K562 (cell line): Measurements from ENCODE around the gene TRIM27. TPM values are rescaled to one million over a fixed set of nuclear protein-coding genes. Genes with fewer than 3 reads are reported as not detected.

Experiments used
- BACH1 ChIP-seq: fragments of 200-800 bp; sonication (Bioruptor generic); IDR thresholded peaks from 2 replicates; pipeline ENCODE4 v1.6.1; 2016; ENCODE audit warnings: missing genetic modification characterization, missing compliant biosample characterization
- CBFA2T3 ChIP-seq: fragments of 450-650 bp; IDR thresholded peaks from 2 replicates; pipeline ENCODE4 v1.6.1; 2017
- CHCHD3 ChIP-seq: fragments of 250-450 bp; sonication (Bioruptor Pico); IDR thresholded peaks from 2 replicates; pipeline ENCODE4 v2.1.2; 2022; ENCODE audit warnings: mild to moderate bottlenecking
- CTBP1 ChIP-seq: fragments of 450-650 bp; IDR thresholded peaks from 2 replicates; pipeline ENCODE4 v1.6.1; 2016; ENCODE audit warnings: borderline replicate concordance
- FUS ChIP-seq: fragments of 200-400 bp; formaldehyde crosslinking; optimal IDR thresholded peaks from 2 replicates; pipeline ENCODE3; 2017; ENCODE audit warnings: low read depth, low read length
- NR1H2 ChIP-seq: sonication (generic); formaldehyde crosslinking; IDR thresholded peaks from 2 replicates; pipeline ENCODE4 v1.4.0; 2020; ENCODE audit warnings: mild to moderate bottlenecking, missing genetic modification reagents
- NR2F6 ChIP-seq: fragments of 450-650 bp; formaldehyde crosslinking; IDR thresholded peaks from 2 replicates; pipeline ENCODE4 v1.4.0; 2020; ENCODE audit warnings: mild to moderate bottlenecking
- NRF1 ChIP-seq, 2 experiments: fragments of 450-650 bp; IDR thresholded peaks in 1 of 2; conservative IDR thresholded peaks in 1 of 2; 2 replicates each; pipeline ENCODE4 v1.6.1; 2014; ENCODE audit warnings: mild to moderate bottlenecking in 2 of 2
- PHB2 ChIP-seq: fragments of 450-650 bp; IDR thresholded peaks from 2 replicates; pipeline ENCODE4 v1.6.1; 2017; ENCODE audit warnings: low read depth
- POLR2G ChIP-seq: fragments of 200-400 bp; formaldehyde crosslinking; IDR thresholded peaks from 2 replicates; pipeline ENCODE4 v1.6.1; 2017; ENCODE audit warnings: low read depth, mild to moderate bottlenecking, antibody characterized with exemption, low read length, moderate library complexity
- RAD51 ChIP-seq: fragments of 450-650 bp; IDR thresholded peaks from 2 replicates; pipeline ENCODE4 v1.7.1; 2016; ENCODE audit warnings: low read depth, mild to moderate bottlenecking, borderline replicate concordance
- SNRNP70 ChIP-seq: fragments of 200-400 bp; formaldehyde crosslinking; optimal IDR thresholded peaks from 2 replicates; pipeline ENCODE3; 2017; ENCODE audit warnings: low read depth, low read length
- TAF15 ChIP-seq: fragments of 200-400 bp; formaldehyde crosslinking; IDR thresholded peaks from 2 replicates; pipeline ENCODE4 v1.6.1; 2017; ENCODE audit warnings: mild to moderate bottlenecking, low read depth, low read length, moderate library complexity
- U2AF2 ChIP-seq: fragments of 200-400 bp; formaldehyde crosslinking; optimal IDR thresholded peaks from 2 replicates; pipeline ENCODE3; 2017; ENCODE audit warnings: low read depth, mild to moderate bottlenecking, low read length
- ZFPM2 ChIP-seq: fragments of 250-450 bp; sonication (Bioruptor Pico); IDR thresholded peaks from 2 replicates; pipeline ENCODE4 v1.5.1; 2022; ENCODE audit warnings: mild to moderate bottlenecking
- ZNF197 ChIP-seq: fragments of 200-800 bp; sonication (Bioruptor generic); IDR thresholded peaks from 2 replicates; pipeline ENCODE4 v1.6.1; 2016; ENCODE audit warnings: low read depth, missing genetic modification characterization, missing compliant biosample characterization
- ZNF224 ChIP-seq: sonication (generic); formaldehyde crosslinking; IDR thresholded peaks from 2 replicates; pipeline ENCODE4 v1.8.0; 2022; ENCODE audit warnings: mild to moderate bottlenecking, missing genetic modification reagents
- ZNF316 ChIP-seq: fragments of 450-650 bp; IDR thresholded peaks from 2 replicates; pipeline ENCODE4 v1.6.1; 2016
- ZNF668 ChIP-seq: fragments of 250-450 bp; sonication (Bioruptor Pico); IDR thresholded peaks from 2 replicates; pipeline ENCODE4 v1.8.0; 2022; ENCODE audit warnings: mild to moderate bottlenecking, inconsistent platforms
- ZNF830 ChIP-seq: fragments of 250-450 bp; sonication (Bioruptor Pico); IDR thresholded peaks from 2 replicates; pipeline ENCODE4 v1.5.0; 2021; ENCODE audit warnings: mild to moderate bottlenecking
- polyA plus RNA-seq, 8 experiments: library from polyadenylated mRNA; depleted of rRNA in 4 of 8; stranded (reverse) in 5 of 8; unstranded in 3 of 8; fragments of >200 nt; fragmentation: Nextera tagmentation in 2 of 8; fragmentation: Illumina TruSeq in 1 of 8; extraction: Ambion mirVana in 2 of 8; extraction: Trizol in 1 of 8; gene quantifications; 2 replicates each; pipeline versions ENCODE4 v1.2.1 to v1.2.3, GENCODE V29; 2011 to 2014; ENCODE audit warnings: inconsistent platforms in 1 of 8, missing spikeins in 1 of 8
- total RNA-seq, 7 experiments: library from RNA; depleted of rRNA in 6 of 7; stranded (reverse); fragments of >200 nt in 6 of 7; fragmentation: Illumina TruSeq in 2 of 7; extraction: Trizol in 2 of 7; gene quantifications; 2 replicates each; pipeline versions ENCODE4 v1.2.1 to v1.2.3, GENCODE V29; 2011 to 2021; ENCODE audit warnings: low replicate concordance in 1 of 7
- TF ChIP-seq, protein P1 (sequence below): conservative IDR thresholded peaks from 2 replicates; pipeline ENCODE4 v1.6.1; 2011; ENCODE audit warnings: low read depth, mild to moderate bottlenecking, low read length; ENCODE audit not compliant: control insufficient read depth
- TF ChIP-seq, protein P2 (sequence below), 2 experiments: fragments of 250-450 bp in 1 of 2; fragments of 450-650 bp in 1 of 2; sonication (Bioruptor Pico) in 1 of 2; IDR thresholded peaks; 2 replicates each; pipeline versions ENCODE4 v1.6.1 to v1.8.0; 2016 to 2021; ENCODE audit warnings: mild to moderate bottlenecking in 2 of 2, moderate library complexity in 2 of 2, missing compliant biosample characterization in 1 of 2, missing genetic modification characterization in 1 of 2
- TF ChIP-seq, protein P3 (sequence below): fragments of 250-450 bp; sonication (Bioruptor Pico); IDR thresholded peaks from 2 replicates; pipeline ENCODE4 v1.5.0; 2020; ENCODE audit warnings: mild to moderate bottlenecking
- TF ChIP-seq, protein P4 (sequence below): IDR thresholded peaks from 3 replicates; pipeline ENCODE4 v1.6.1; 2011; ENCODE audit warnings: borderline replicate concordance, mild to moderate bottlenecking; ENCODE audit not compliant: insufficient read length, insufficient read depth

Gene TRIM27
- total and polyA plus RNA-seq, 9 of the 15 experiments (the other 6 are each of a cell fraction or from before 2014, with no cell fraction given) = 37.7 to 235 (median 122) TPM

DNA sequence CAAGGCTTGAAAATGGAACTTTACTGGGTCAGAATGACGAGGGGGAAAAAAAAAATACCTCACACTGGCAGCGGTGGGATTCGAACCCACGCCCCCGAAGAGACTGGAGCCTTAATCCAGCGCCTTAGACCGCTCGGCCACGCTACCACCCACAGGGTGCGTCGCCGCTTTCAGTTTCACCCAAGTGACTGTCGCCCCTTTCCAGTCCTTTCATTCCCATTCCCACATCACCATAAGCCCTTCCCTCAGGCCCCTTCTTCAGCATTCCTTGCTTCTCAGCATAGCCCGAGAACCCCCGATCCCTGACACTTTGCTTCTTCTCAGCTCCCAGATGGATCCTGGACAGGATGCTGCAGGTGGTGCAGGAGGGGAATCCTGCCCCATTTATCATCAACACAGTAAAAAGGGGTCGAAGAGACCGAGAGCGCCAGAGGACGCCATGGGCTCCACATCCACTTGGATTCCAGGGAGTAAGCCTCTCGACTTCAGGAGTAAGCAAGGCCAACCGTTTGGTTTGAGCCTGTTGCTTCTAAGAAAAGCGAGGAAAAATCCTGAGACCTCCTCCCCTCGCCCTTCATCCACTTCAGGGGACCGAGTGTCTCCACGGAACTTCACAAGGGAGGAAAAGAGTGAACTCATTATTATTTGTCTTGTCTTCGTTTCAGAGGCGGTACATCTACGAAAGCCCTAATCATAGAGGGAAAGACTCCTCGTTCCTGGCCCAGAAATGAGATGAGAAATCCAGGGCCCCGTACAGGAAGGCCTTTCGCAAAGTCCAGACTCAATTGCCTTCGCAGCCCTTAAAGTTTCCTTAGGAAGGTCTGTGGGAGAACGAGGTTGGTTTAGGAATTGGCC is 20.0 kb upstream of the TRIM27 start (continued):
- TF ChIP-seq, protein P1, sequence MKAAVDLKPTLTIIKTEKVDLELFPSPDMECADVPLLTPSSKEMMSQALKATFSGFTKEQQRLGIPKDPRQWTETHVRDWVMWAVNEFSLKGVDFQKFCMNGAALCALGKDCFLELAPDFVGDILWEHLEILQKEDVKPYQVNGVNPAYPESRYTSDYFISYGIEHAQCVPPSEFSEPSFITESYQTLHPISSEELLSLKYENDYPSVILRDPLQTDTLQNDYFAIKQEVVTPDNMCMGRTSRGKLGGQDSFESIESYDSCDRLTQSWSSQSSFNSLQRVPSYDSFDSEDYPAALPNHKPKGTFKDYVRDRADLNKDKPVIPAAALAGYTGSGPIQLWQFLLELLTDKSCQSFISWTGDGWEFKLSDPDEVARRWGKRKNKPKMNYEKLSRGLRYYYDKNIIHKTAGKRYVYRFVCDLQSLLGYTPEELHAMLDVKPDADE = peak; percentile 83; the same call in 1 of the 2 replicates
- TF ChIP-seq CTBP1 = no peak
- no peak for TF ChIP-seq TAF15
- 0 out of 2 replicates have a peak, but pooled peaks have one; percentile 32 for TF ChIP-seq ZNF316
- TF ChIP-seq RAD51 = 0 out of 2 replicates have a peak, but pooled peaks have one; percentile 6
- no peak for TF ChIP-seq SNRNP70
- no peak for TF ChIP-seq U2AF2
- TF ChIP-seq NR2F6 = no peak
- TF ChIP-seq, protein P2, sequence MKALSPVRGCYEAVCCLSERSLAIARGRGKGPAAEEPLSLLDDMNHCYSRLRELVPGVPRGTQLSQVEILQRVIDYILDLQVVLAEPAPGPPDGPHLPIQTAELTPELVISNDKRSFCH (CRISPR knock-in tag; IDR thresholded peaks at IDR 0.05) = no peak
- TF ChIP-seq, protein P2 (tag; IDR thresholded peaks at IDR 0.05) = peak; percentile 93
- TF ChIP-seq BACH1 = 0 out of 2 replicates have a peak, but pooled peaks have one; percentile 13
- no peak for TF ChIP-seq ZNF830 (CRISPR knock-in tag)
- no peak; the same call in 1 of the 2 replicates for TF ChIP-seq ZNF197
- TF ChIP-seq, protein P3, sequence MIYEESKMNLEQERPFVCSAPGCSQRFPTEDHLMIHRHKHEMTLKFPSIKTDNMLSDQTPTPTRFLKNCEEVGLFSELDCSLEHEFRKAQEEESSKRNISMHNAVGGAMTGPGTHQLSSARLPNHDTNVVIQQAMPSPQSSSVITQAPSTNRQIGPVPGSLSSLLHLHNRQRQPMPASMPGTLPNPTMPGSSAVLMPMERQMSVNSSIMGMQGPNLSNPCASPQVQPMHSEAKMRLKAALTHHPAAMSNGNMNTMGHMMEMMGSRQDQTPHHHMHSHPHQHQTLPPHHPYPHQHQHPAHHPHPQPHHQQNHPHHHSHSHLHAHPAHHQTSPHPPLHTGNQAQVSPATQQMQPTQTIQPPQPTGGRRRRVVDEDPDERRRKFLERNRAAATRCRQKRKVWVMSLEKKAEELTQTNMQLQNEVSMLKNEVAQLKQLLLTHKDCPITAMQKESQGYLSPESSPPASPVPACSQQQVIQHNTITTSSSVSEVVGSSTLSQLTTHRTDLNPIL (CRISPR knock-in tag) = no peak
- no peak for TF ChIP-seq NR1H2 (CRISPR knock-in tag)
- no peak for TF ChIP-seq NRF1 (conservative IDR thresholded peaks at IDR 0.05 in 1 of 2, IDR thresholded peaks at IDR 0.05 in 1 of 2)
- no peak for TF ChIP-seq CBFA2T3
- TF ChIP-seq, protein P4, sequence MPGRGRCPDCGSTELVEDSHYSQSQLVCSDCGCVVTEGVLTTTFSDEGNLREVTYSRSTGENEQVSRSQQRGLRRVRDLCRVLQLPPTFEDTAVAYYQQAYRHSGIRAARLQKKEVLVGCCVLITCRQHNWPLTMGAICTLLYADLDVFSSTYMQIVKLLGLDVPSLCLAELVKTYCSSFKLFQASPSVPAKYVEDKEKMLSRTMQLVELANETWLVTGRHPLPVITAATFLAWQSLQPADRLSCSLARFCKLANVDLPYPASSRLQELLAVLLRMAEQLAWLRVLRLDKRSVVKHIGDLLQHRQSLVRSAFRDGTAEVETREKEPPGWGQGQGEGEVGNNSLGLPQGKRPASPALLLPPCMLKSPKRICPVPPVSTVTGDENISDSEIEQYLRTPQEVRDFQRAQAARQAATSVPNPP = no peak
- no peak for TF ChIP-seq ZFPM2 (CRISPR knock-in tag)
- TF ChIP-seq FUS = no peak
- no peak for TF ChIP-seq ZNF224 (CRISPR knock-in tag)
- no peak for TF ChIP-seq PHB2
- TF ChIP-seq ZNF668 (CRISPR knock-in tag) = no peak
- TF ChIP-seq CHCHD3 (CRISPR knock-in tag) = no peak
- no peak for TF ChIP-seq POLR2G
